Mesodermal cell (in vitro differentiated cells): ENCODE results near the gene SREBF1. TPM values are rescaled to one million over a fixed set of nuclear protein-coding genes. Genes with fewer than 3 reads are reported as not detected.

Experiments used
- H3K27ac ChIP-seq: 2 replicates; pipeline ENCODE4 v1.7.0; 2013; ENCODE audit warnings: mild to moderate bottlenecking, low read depth, low read length, moderate library complexity; ENCODE audit not compliant: severe bottlenecking
- H3K36me3 ChIP-seq: 2 replicates; pipeline ENCODE4 v1.7.1; 2013; ENCODE audit warnings: mild to moderate bottlenecking, low read length, moderate library complexity; ENCODE audit not compliant: control insufficient read depth, insufficient read depth
- H3K4me1 ChIP-seq: one replicate; pipeline ENCODE4 v1.7.1; 2013; ENCODE audit warnings: mild to moderate bottlenecking, low read length; ENCODE audit not compliant: insufficient read depth, control insufficient read depth, poor library complexity, severe bottlenecking
- H3K4me3 ChIP-seq: 2 replicates; pipeline ENCODE4 v1.7.0; 2013; ENCODE audit warnings: low read length, control low read depth, mild to moderate bottlenecking; ENCODE audit not compliant: insufficient read depth, poor library complexity, severe bottlenecking; ENCODE audit errors: extremely low read depth
- H3K9me3 ChIP-seq: 2 replicates; pipeline ENCODE4 v1.7.1; 2013; ENCODE audit warnings: mild to moderate bottlenecking, low read length, moderate library complexity; ENCODE audit not compliant: control insufficient read depth
- WGBS, 2 experiments: methylation state at CpG; one replicate each; pipeline ENCODE4 v1.1.5; 2013; ENCODE audit warnings: missing lambda C conversion rate in 2 of 2; ENCODE audit not compliant: insufficient coverage in 2 of 2; 5-methylcytosine and 5-hydroxymethylcytosine counted together
- polyA plus RNA-seq, 2 experiments: library from polyadenylated mRNA; stranded (reverse); fragments of 50-300 nt; gene quantifications; one replicate each; pipeline ENCODE4 v1.2.3, GENCODE V29; 2013

The SREBF1 gene
- polyA plus RNA-seq (2013, experiment 1 of 2), result 51.2 TPM
- polyA plus RNA-seq (2013, experiment 2 of 2), result 44.7 TPM

GRCh38 chr17:17836818-17837379 lies at the start of gene SREBF1:
Gene SREBF1, minus strand, starts transcription at chr17:17836986. Its CDS starts 169 bp downstream, at chr17:17836817.
- Histone ChIP-seq H3K9me3 (no peaks in the 10 kb centered on the region), H3K4me1 (peaks cover 44% of the 10 kb centered on the region)
- WGBS, 2 experiments, result 1 to 2% methylated on average over 32 to 49 of the region's 52 CpGs

GRCh38 chr17:17886226-17886625 lies 49.4 kb upstream of the SREBF1 start:
- peaks cover 11% of the 10 kb centered on the region for H3K36me3 ChIP-seq
- H3K27ac ChIP-seq, result no peak overlapping the region
- WGBS, 2 experiments, result 86 to 90% methylated on average over 6 of the region's 6 CpGs
- no peaks in the 10 kb centered on the region for H3K9me3 ChIP-seq
- peaks cover 16% of the 10 kb centered on the region for H3K4me1 ChIP-seq
- H3K4me3 ChIP-seq, result no peak overlapping the region

More at GRCh38 chr17:17836818-17837379, at the start of gene SREBF1:
- Histone ChIP-seq H3K4me3 (peak within 1 kb of the TSS; percentile 76), H3K27ac (peak within 1 kb of the TSS; percentile 95), H3K36me3 (peaks cover 16% of the 10 kb centered on the region)

- Histone ChIP-seq H3K27ac (no peak overlapping the region), H3K4me3 (no peak overlapping the region), H3K9me3 (no peaks in the 10 kb centered on the region), H3K4me1 (peaks cover 12% of the 10 kb centered on the region), H3K36me3 (peaks cover 13% of the 10 kb centered on the region)
- WGBS, 2 experiments, result 65 to 68% methylated on average over 11 to 15 of the region's 16 CpGs
Measured at GRCh38 chr17:17884391-17885357, 47.9 kb upstream of the SREBF1 start.

- no peaks in the 10 kb centered on the region for H3K9me3 ChIP-seq
- no peak overlapping the region for H3K27ac ChIP-seq
- 92 to 97% methylated on average over 3 of the region's 3 CpGs for WGBS, 2 experiments
- peaks cover 19% of the 10 kb centered on the region for H3K36me3 ChIP-seq
- no peak overlapping the region for H3K4me3 ChIP-seq
- peaks cover 10% of the 10 kb centered on the region for H3K4me1 ChIP-seq
Measured at GRCh38 chr17:17883801-17884200, 47.0 kb upstream of the SREBF1 start.

- H3K4me3 ChIP-seq, result no peak overlapping the region
- 64% methylated on average over 7 of the region's 8 CpGs for WGBS, 2 experiments
- peaks cover 16% of the 10 kb centered on the region for H3K4me1 ChIP-seq
- peaks cover 19% of the 10 kb centered on the region for H3K36me3 ChIP-seq
- no peaks in the 10 kb centered on the region for H3K9me3 ChIP-seq
- H3K27ac ChIP-seq, result no peak overlapping the region
Measured at GRCh38 chr17:17882082-17882581, 45.3 kb upstream of the SREBF1 start.

- Histone ChIP-seq H3K36me3 (peaks cover 30% of the 10 kb centered on the region), H3K4me1 (peaks cover 19% of the 10 kb centered on the region), H3K27ac (no peak overlapping the region), H3K4me3 (no peak overlapping the region), H3K9me3 (no peaks in the 10 kb centered on the region)
- 95% methylated on average over 7 to 8 of the region's 8 CpGs for WGBS, 2 experiments
Measured at GRCh38 chr17:17880577-17881196, 43.9 kb upstream of the SREBF1 start.

- peaks cover 37% of the 10 kb centered on the region for H3K36me3 ChIP-seq
- 48 to 58% methylated on average over 10 to 12 of the region's 14 CpGs for whole genome bisulfite sequencing, 2 experiments
- no peak overlapping the region for H3K4me3 ChIP-seq
- H3K9me3 ChIP-seq, result no peaks in the 10 kb centered on the region
- peak overlapping the region; percentile 78 for H3K27ac ChIP-seq
- peaks cover 13% of the 10 kb centered on the region for H3K4me1 ChIP-seq
Measured at GRCh38 chr17:17877529-17878358, 41.0 kb upstream of the SREBF1 start.

GRCh38 chr17:17876959-17877528 lies 40.3 kb upstream of the SREBF1 start:
- no peak overlapping the region for H3K4me3 ChIP-seq
- H3K27ac ChIP-seq, result peak overlapping the region; percentile 78
- no peaks in the 10 kb centered on the region for H3K9me3 ChIP-seq
- H3K36me3 ChIP-seq, result peaks cover 32% of the 10 kb centered on the region
- WGBS, 2 experiments, result 98 to 99% methylated on average over 4 to 6 of the region's 6 CpGs
- peaks cover 13% of the 10 kb centered on the region for H3K4me1 ChIP-seq

GRCh38 chr17:17874478-17874877 lies 37.7 kb upstream of the SREBF1 start:
- whole genome bisulfite sequencing, 2 experiments, result 75 to 100% methylated on average over 1 of the region's 1 CpG
- no peak overlapping the region for H3K27ac ChIP-seq
- H3K36me3 ChIP-seq, result peaks cover 23% of the 10 kb centered on the region
- no peaks in the 10 kb centered on the region for H3K9me3 ChIP-seq
- H3K4me3 ChIP-seq, result no peak overlapping the region
- H3K4me1 ChIP-seq, result peaks cover 19% of the 10 kb centered on the region
